ENCODE measurements around the gene DUOX2.

DUOX2 gene

GRCh38 chr15:45148076-45149059 lies 34.4 kb upstream of the DUOX2 start:
- no peaks in the 10 kb centered on the region for H3K27me3 ChIP-seq (replicated peaks; ENCODE audit: control insufficient read depth, insufficient read depth, low read length)
- peaks cover 15% of the 10 kb centered on the region for H3K4me1 ChIP-seq (ENCODE audit: control insufficient read depth, insufficient read depth, low read length)
- DNase-seq (ENCODE audit: low read depth), result no peak

GRCh38 chr15:45147606-45148005 lies 33.6 kb upstream of the DUOX2 start:
- no peaks in the 10 kb centered on the region for H3K27me3 ChIP-seq (replicated peaks; ENCODE audit: control insufficient read depth, insufficient read depth, low read length)
- no peaks in the 10 kb centered on the region for H3K9me3 ChIP-seq (ENCODE audit: control insufficient read depth, low read length)
- H3K4me1 ChIP-seq (ENCODE audit: control insufficient read depth, insufficient read depth, low read length), result peaks cover 15% of the 10 kb centered on the region
- H3K4me3 ChIP-seq (ENCODE audit: low read length), result no peak overlapping the region
- no peaks in the 10 kb centered on the region for H3K36me3 ChIP-seq (ENCODE audit: control insufficient read depth, insufficient read depth, low read length, severe bottlenecking)
- no peak overlapping the region for H3K9ac ChIP-seq (ENCODE audit: low read length)
- no peak for DNase-seq (ENCODE audit: low read depth)

More at GRCh38 chr15:45148076-45149059, 34.4 kb upstream of the DUOX2 start:
- no peaks in the 10 kb centered on the region for H3K36me3 ChIP-seq (ENCODE audit: control insufficient read depth, insufficient read depth, low read length, severe bottlenecking)
- no peak overlapping the region for H3K9ac ChIP-seq (ENCODE audit: low read length)
- H3K9me3 ChIP-seq (ENCODE audit: control insufficient read depth, low read length), result no peaks in the 10 kb centered on the region
- no peak overlapping the region for H3K4me3 ChIP-seq (ENCODE audit: low read length)

- no peak overlapping the region for H3K4me3 ChIP-seq (ENCODE audit: low read length)
- H3K4me1 ChIP-seq (ENCODE audit: control insufficient read depth, insufficient read depth, low read length), result peaks cover 15% of the 10 kb centered on the region
- no peak for DNase-seq (ENCODE audit: low read depth)
- H3K36me3 ChIP-seq (ENCODE audit: control insufficient read depth, insufficient read depth, low read length, severe bottlenecking), result no peaks in the 10 kb centered on the region
- no peak overlapping the region for H3K9ac ChIP-seq (ENCODE audit: low read length)
- H3K27me3 ChIP-seq (replicated peaks; ENCODE audit: control insufficient read depth, insufficient read depth, low read length), result no peaks in the 10 kb centered on the region
- no peaks in the 10 kb centered on the region for H3K9me3 ChIP-seq (ENCODE audit: control insufficient read depth, low read length)
Measured at GRCh38 chr15:45146405-45146804, 32.4 kb upstream of the DUOX2 start.

GRCh38 chr15:45144775-45145174 lies 30.8 kb upstream of the DUOX2 start:
- Histone ChIP-seq H3K9ac (ENCODE audit: low read length) (no peak overlapping the region), H3K4me3 (ENCODE audit: low read length) (no peak overlapping the region), H3K4me1 (ENCODE audit: control insufficient read depth, insufficient read depth, low read length) (peaks cover 15% of the 10 kb centered on the region), H3K9me3 (ENCODE audit: control insufficient read depth, low read length) (no peaks in the 10 kb centered on the region), H3K27me3 (replicated peaks; ENCODE audit: control insufficient read depth, insufficient read depth, low read length) (no peaks in the 10 kb centered on the region), H3K36me3 (ENCODE audit: control insufficient read depth, insufficient read depth, low read length, severe bottlenecking) (no peaks in the 10 kb centered on the region)
- DNase-seq (ENCODE audit: low read depth), result no peak

GRCh38 chr15:45143946-45144345 lies 30.0 kb upstream of the DUOX2 start:
- Histone ChIP-seq H3K36me3 (ENCODE audit: control insufficient read depth, insufficient read depth, low read length, severe bottlenecking) (no peaks in the 10 kb centered on the region), H3K4me1 (ENCODE audit: control insufficient read depth, insufficient read depth, low read length) (peaks cover 15% of the 10 kb centered on the region), H3K9me3 (ENCODE audit: control insufficient read depth, low read length) (no peaks in the 10 kb centered on the region), H3K9ac (ENCODE audit: low read length) (no peak overlapping the region), H3K4me3 (ENCODE audit: low read length) (no peak overlapping the region), H3K27me3 (replicated peaks; ENCODE audit: control insufficient read depth, insufficient read depth, low read length) (no peaks in the 10 kb centered on the region)
- no peak for DNase-seq (ENCODE audit: low read depth)

GRCh38 chr15:45143056-45143455 lies 29.1 kb upstream of the DUOX2 start:
- no peaks in the 10 kb centered on the region for H3K36me3 ChIP-seq (ENCODE audit: control insufficient read depth, insufficient read depth, low read length, severe bottlenecking)
- H3K4me3 ChIP-seq (ENCODE audit: low read length), result no peak overlapping the region
- peaks cover 9% of the 10 kb centered on the region for H3K4me1 ChIP-seq (ENCODE audit: control insufficient read depth, insufficient read depth, low read length)
- peaks cover 4% of the 10 kb centered on the region for H3K27me3 ChIP-seq (replicated peaks; ENCODE audit: control insufficient read depth, insufficient read depth, low read length)
- DNase-seq (ENCODE audit: low read depth), result no peak
- no peak overlapping the region for H3K9ac ChIP-seq (ENCODE audit: low read length)
- no peaks in the 10 kb centered on the region for H3K9me3 ChIP-seq (ENCODE audit: control insufficient read depth, low read length)

GRCh38 chr15:45141386-45141785 lies 27.4 kb upstream of the DUOX2 start:
- Histone ChIP-seq H3K27me3 (replicated peaks; ENCODE audit: control insufficient read depth, insufficient read depth, low read length) (peaks cover 15% of the 10 kb centered on the region), H3K4me3 (ENCODE audit: low read length) (no peak overlapping the region), H3K4me1 (ENCODE audit: control insufficient read depth, insufficient read depth, low read length) (peaks cover 7% of the 10 kb centered on the region), H3K9me3 (ENCODE audit: control insufficient read depth, low read length) (no peaks in the 10 kb centered on the region), H3K36me3 (ENCODE audit: control insufficient read depth, insufficient read depth, low read length, severe bottlenecking) (no peaks in the 10 kb centered on the region), H3K9ac (ENCODE audit: low read length) (no peak overlapping the region)
- no peak for DNase-seq (ENCODE audit: low read depth)

GRCh38 chr15:45140557-45141250 lies 26.7 kb upstream of the DUOX2 start:
- peaks cover 16% of the 10 kb centered on the region for H3K27me3 ChIP-seq (replicated peaks; ENCODE audit: control insufficient read depth, insufficient read depth, low read length)
- no peaks in the 10 kb centered on the region for H3K36me3 ChIP-seq (ENCODE audit: control insufficient read depth, insufficient read depth, low read length, severe bottlenecking)
- no peak for DNase-seq (ENCODE audit: low read depth)
- no peaks in the 10 kb centered on the region for H3K9me3 ChIP-seq (ENCODE audit: control insufficient read depth, low read length)
- H3K4me1 ChIP-seq (ENCODE audit: control insufficient read depth, insufficient read depth, low read length), result peaks cover under 1% of the 10 kb centered on the region
- H3K4me3 ChIP-seq (ENCODE audit: low read length), result no peak overlapping the region
- H3K9ac ChIP-seq (ENCODE audit: low read length), result no peak overlapping the region

- no peak overlapping the region for H3K9ac ChIP-seq (ENCODE audit: low read length)
- H3K4me3 ChIP-seq (ENCODE audit: low read length), result no peak overlapping the region
- no peaks in the 10 kb centered on the region for H3K4me1 ChIP-seq (ENCODE audit: control insufficient read depth, insufficient read depth, low read length)
- DNase-seq (ENCODE audit: low read depth), result no peak
- peaks cover 20% of the 10 kb centered on the region for H3K27me3 ChIP-seq (replicated peaks; ENCODE audit: control insufficient read depth, insufficient read depth, low read length)
- H3K36me3 ChIP-seq (ENCODE audit: control insufficient read depth, insufficient read depth, low read length, severe bottlenecking), result no peaks in the 10 kb centered on the region
- no peaks in the 10 kb centered on the region for H3K9me3 ChIP-seq (ENCODE audit: control insufficient read depth, low read length)
Measured at GRCh38 chr15:45139770-45140169, 25.8 kb upstream of the DUOX2 start.

GRCh38 chr15:45138814-45139765 lies 25.1 kb upstream of the DUOX2 start:
- Histone ChIP-seq H3K27me3 (replicated peaks; ENCODE audit: control insufficient read depth, insufficient read depth, low read length) (peaks cover 27% of the 10 kb centered on the region), H3K36me3 (ENCODE audit: control insufficient read depth, insufficient read depth, low read length, severe bottlenecking) (no peaks in the 10 kb centered on the region), H3K4me3 (ENCODE audit: low read length) (no peak overlapping the region), H3K9me3 (ENCODE audit: control insufficient read depth, low read length) (no peaks in the 10 kb centered on the region), H3K9ac (ENCODE audit: low read length) (no peak overlapping the region), H3K4me1 (ENCODE audit: control insufficient read depth, insufficient read depth, low read length) (no peaks in the 10 kb centered on the region)
- DNase-seq (ENCODE audit: low read depth), result no peak

Data from adipocyte (in vitro differentiated cells).